ENCODE results near the gene ASB11.
"Not testable (repeated sequence)": the region's sequence is repeated elsewhere in the genome, so short reads cannot be mapped to it uniquely, and the experiment has no call there.

Gene ASB11

GRCh38 chrX:15305899-15306298 is 9.5 kb downstream of the ASB11 start:
- not testable (repeated sequence) for DNase-seq (ENCODE audit: low read depth)

GRCh38 chrX:15301924-15302323 is 13.5 kb downstream of the ASB11 start:
- DNase-seq (ENCODE audit: low read depth), result no peak

GRCh38 chrX:15299941-15300851 is 15.2 kb downstream of the ASB11 start:
- DNase-seq (ENCODE audit: low read depth), result no peak

GRCh38 chrX:15298780-15299179 is 16.7 kb downstream of the ASB11 start:
- DNase-seq (ENCODE audit: low read depth), result no peak

GRCh38 chrX:15298201-15298600 is 17.2 kb downstream of the ASB11 start:
- no peak for DNase-seq (ENCODE audit: low read depth)

- DNase-seq (ENCODE audit: low read depth), result no peak
Measured at GRCh38 chrX:15293451-15293850, 22.0 kb downstream of the ASB11 start.

GRCh38 chrX:15292861-15293260 is 22.6 kb downstream of the ASB11 start:
- DNase-seq (ENCODE audit: low read depth), result no peak

GRCh38 chrX:15277604-15278003 is 37.8 kb downstream of the ASB11 start:
- DNase-seq (ENCODE audit: low read depth), result no peak

- no peak for DNase-seq (ENCODE audit: low read depth)
Measured at GRCh38 chrX:15274946-15275345, 40.5 kb downstream of the ASB11 start.

GRCh38 chrX:15273275-15273674 is 42.2 kb downstream of the ASB11 start:
- not testable (repeated sequence) for DNase-seq (ENCODE audit: low read depth)

GRCh38 chrX:15271757-15272156 is 43.7 kb downstream of the ASB11 start:
- no peak for DNase-seq (ENCODE audit: low read depth)

GRCh38 chrX:15269618-15270521 is 45.6 kb downstream of the ASB11 start, which contains the start of gene ASB9:
TSS of gene ASB9 (minus strand) at chrX:15270083. CDS start at chrX:15269874, 209 bp downstream.
- no peak for DNase-seq (ENCODE audit: low read depth)

- no peak for DNase-seq (ENCODE audit: low read depth)
Measured at GRCh38 chrX:15269120-15269519, 46.3 kb downstream of the ASB11 start.

GRCh38 chrX:15254852-15255251 is 60.6 kb downstream of the ASB11 start:
- DNase-seq (ENCODE audit: low read depth), result no peak

- no peak for DNase-seq (ENCODE audit: low read depth)
Measured at GRCh38 chrX:15245896-15246295, 69.5 kb downstream of the ASB11 start.

- no peak for DNase-seq (ENCODE audit: low read depth)
Measured at GRCh38 chrX:15244421-15244820, 71.0 kb downstream of the ASB11 start.

- DNase-seq (ENCODE audit: low read depth), result peak; percentile 14
Measured at GRCh38 chrX:15242899-15243555, 72.4 kb downstream of the ASB11 start.

- DNase-seq (ENCODE audit: low read depth), result no peak
Measured at GRCh38 chrX:15241301-15241700, 74.1 kb downstream of the ASB11 start.

- no peak for DNase-seq (ENCODE audit: low read depth)
Measured at GRCh38 chrX:15240414-15240813, 75.0 kb downstream of the ASB11 start.

GRCh38 chrX:15236146-15236545 is 79.3 kb downstream of the ASB11 start:
- no peak for DNase-seq (ENCODE audit: low read depth)

- no peak for DNase-seq (ENCODE audit: low read depth)
Measured at GRCh38 chrX:15235001-15235400, 80.4 kb downstream of the ASB11 start.

- no peak for DNase-seq (ENCODE audit: low read depth)
Measured at GRCh38 chrX:15233416-15234015, 81.9 kb downstream of the ASB11 start.

All from HS-27A (cell line).